Fibroblast of skin of left quadriceps (primary cell): Measurements from ENCODE around the gene SRP14.

ENCODE experiments used
- DNase-seq, 2 experiments: peaks; one replicate each; pipeline ENCODE4 v3.0.0-alpha.2; 2013; ENCODE audit warnings: low read depth in 2 of 2

Gene SRP14

DNA sequence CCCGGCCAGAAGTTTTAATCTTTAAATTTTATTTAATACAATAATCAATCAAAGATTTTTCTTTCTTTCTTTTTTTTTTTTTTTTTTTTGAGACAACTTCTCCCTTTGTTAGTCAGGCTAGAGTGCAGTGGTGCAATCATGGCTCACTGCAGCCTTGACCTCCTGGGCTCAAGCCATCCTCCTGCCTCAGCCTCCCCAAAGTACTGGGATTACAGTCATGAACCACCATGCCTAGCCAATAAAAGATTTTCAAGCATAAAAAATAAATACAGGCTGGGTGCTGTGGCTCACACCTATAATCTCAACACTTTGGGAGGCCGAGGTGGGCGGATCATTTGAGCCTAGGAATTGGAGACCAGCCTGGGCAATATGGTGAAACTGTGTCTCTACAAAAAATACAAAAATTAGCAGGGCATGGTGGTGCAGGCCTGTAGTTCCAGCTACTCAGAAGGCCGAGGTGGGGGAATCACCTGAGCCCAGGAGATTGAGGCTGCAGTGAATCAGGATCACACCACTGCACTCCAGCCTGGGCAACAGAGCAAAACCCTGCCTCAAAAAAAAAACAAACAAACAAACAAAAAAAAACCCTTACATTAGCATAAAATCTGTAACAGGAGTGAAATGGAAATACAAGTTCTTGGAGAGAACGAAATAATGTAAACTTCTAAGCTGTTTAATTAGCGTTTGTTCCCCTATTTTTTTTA is 29.1 kb upstream of the SRP14 start:
- DNase-seq: no peak

GRCh38 chr15:40066589-40066988 is 27.6 kb upstream of the SRP14 start:
- DNase-seq: no peak

GRCh38 chr15:40065166-40065565 is 26.2 kb upstream of the SRP14 start:
- DNase-seq: no peak

- DNase-seq: peak; percentile 72 to 73
Measured at GRCh38 chr15:40064231-40064894, 25.4 kb upstream of the SRP14 start.

GRCh38 chr15:40063563-40064011 is 24.6 kb upstream of the SRP14 start:
- DNase-seq: no peak

GRCh38 chr15:40062816-40063562 is 24.0 kb upstream of the SRP14 start:
- no peak for DNase-seq

- no peak for DNase-seq
Measured at GRCh38 chr15:40061212-40061901, 22.4 kb upstream of the SRP14 start.

GRCh38 chr15:40060236-40060961 is 21.4 kb upstream of the SRP14 start:
- DNase-seq: no peak

GRCh38 chr15:40059821-40060220 is 20.8 kb upstream of the SRP14 start:
- no peak for DNase-seq

DNA sequence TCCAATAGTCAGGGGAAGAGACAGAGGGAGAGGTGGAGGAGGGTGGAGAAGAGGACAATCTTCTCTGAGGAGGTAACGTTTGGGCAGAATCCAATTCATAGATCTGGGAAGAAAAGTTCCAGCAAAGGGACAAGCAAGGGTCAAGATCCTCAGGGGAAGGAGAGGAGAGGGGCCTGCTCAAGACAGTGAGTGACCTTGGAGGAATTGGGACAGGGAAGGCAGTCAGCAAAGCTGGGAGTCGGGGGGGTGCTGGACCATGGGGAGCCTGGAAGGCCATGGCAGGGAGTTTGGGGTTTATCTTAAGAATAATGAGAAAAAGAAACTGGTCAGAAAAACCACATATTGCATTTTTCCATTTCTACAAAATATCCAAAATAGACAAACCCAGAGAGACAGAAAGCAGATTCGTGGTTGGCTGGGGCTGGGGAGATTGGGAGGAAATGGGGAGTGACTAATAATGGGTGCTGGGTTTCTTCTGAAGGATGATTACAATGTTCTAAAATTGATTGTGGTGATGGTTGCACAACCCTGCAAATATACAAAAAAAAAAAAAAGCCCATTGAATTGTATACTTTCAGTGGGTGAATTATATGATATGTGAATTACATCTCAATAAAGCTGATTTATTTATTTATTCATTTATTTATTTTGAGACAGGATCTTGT is 19.6 kb upstream of the SRP14 start:
- peak; percentile 62 to 66 for DNase-seq

DNA sequence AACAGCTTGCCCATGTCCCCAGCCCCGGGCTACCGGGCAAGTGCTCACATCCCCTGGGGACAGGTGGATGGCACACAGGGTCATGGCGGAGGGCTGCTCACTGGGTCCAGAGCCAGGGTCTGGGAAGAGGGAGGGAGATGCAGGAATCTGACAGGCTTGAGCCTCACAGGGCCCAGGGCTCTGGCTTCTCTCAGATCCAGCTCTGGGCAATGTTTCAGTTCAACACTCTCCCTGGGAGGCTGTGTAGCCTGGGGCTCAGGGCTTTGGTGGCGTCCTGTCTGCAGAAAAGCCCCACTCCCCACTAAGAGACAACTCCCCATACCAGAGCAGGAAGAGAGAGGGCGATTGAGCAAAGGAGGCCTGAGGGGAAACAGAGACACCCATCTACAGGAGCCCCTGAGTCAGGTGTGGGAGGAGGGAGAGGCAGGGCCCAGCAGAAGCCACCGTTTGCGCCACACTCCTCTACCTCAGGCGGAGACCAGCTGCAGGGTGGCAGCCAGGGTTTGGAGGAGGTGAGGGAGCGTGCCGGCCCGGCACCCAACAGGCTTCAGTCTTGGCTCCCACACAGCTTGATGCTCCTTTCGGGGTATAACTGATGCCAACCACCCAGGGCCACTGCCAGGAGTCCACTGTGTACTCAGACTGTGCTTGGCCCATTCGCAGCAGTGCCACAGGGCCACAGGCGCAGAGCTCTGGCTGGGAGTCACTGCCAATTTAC is 16.8 kb upstream of the SRP14 start:
- DNase-seq: no peak

DNA sequence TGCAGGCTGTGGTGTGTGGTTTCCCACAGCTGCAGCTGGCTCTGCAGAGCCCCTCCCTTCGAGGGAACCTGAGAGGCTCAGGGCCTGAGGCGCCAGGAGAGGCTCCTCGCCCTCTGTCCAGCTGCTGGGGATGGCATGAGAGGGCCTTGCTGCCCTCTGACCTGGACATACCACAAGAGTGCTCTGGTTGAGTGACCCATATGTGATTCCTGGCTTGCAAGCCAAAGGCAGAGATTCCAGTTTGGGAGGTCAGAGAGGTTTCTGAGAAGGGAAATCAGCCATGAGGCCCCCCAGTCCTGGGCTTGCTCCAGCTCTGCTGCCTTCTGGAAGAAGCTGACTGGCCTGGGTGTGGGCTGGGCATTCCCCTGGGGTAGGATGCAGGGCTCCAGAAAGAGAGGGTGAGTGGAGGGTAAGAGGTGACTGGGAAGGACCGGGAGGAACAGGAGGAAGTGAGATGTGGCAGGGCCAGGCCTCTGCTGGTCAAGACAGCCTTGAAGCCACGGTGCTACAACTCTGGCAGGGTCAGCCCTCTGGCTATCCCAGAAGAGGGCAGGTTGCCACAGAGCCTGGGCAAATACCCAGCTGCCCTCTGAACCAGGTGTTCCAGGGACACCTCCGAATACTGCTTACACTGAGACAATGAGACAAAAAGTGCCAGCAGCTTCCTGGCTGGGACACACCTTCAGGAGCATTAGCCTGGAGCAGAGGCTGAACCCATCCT is 16.0 kb upstream of the SRP14 start:
- DNase-seq: no peak

- no peak for DNase-seq
Measured at GRCh38 chr15:40054605-40054854, 15.5 kb upstream of the SRP14 start.

GRCh38 chr15:40053831-40054604 is 15.0 kb upstream of the SRP14 start:
- DNase-seq: no peak

- DNase-seq: no peak
Measured at GRCh38 chr15:40053079-40053830, 14.3 kb upstream of the SRP14 start.

DNA sequence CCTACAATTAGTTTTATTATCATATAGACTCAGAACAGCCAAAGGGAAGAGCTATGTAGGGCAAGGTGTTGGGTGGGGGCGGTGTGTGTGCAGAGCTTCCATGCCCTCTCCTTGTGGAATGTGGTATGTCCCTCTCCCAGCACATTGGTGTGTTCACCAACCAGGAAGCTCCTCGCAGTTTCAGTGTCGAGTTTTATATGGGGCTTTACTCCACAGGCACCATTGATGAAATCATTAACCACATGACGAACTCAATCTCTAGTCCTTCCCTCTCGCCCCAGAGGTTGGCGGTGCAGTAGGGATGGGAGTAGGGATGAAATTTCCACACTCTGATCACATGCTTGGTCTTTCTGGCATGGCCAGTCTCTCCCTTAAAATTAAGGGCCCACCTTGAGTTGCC is 13.6 kb upstream of the SRP14 start:
- no peak for DNase-seq

DNA sequence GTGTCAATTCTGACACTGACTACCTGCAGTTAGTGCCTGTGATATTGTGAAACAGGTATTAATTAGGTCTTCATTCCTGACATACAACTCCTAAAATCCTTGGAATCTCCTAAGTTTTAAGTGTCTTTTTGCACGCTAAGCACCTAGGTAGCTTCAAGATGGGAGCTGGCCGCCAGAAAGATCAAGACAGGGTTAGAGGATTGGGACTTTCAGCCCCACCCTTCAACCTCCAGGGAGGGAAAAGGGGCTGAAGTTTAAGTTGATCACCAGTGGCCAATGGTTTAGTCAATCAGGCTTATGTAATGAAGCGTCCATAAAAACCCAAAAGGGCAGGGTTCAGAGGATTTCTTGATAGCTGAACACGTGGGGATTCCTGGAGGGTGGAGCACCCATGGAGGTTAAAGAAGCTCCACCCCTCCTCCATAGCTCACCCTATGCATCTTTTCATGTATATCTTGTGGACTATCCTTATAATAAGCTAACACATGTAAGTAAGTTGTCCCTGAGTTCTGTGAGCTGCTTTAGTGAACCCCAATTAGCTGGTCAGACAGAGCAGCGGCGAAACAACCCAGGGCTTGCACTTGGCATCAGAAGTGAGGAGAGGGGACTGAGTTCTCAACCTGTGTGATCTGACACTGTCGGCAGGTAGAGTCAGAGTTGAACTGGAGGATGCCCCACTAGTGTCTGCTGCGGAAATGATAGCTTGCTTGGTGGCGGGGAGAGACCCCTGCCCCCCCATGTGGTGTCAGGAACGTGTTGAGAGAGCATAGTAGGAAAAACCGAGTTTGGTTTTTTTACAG is 12.8 kb upstream of the SRP14 start:
- no peak for DNase-seq
